NCI-H2171 treated with DMSO at 0.1 percent for 48 hours (cell line): ENCODE data around the gene EPDR1.
A peak's percentile ranks its signal among the peaks of the same experiment; 100 is the strongest.

ENCODE experiments used
- DNase-seq: peaks from one replicate; lab custom pipeline; 2025; lab: John Stamatoyannopoulos, UW

EPDR1 gene

GRCh38 chr7:37977243-37977642, 56.8 kb downstream of the EPDR1 start:
- no peak for DNase-seq

- DNase-seq = no peak
Measured at GRCh38 chr7:37981664-37982063, 61.2 kb downstream of the EPDR1 start.

GRCh38 chr7:37982423-37982822, 62.0 kb downstream of the EPDR1 start:
- DNase-seq = no peak

DNA sequence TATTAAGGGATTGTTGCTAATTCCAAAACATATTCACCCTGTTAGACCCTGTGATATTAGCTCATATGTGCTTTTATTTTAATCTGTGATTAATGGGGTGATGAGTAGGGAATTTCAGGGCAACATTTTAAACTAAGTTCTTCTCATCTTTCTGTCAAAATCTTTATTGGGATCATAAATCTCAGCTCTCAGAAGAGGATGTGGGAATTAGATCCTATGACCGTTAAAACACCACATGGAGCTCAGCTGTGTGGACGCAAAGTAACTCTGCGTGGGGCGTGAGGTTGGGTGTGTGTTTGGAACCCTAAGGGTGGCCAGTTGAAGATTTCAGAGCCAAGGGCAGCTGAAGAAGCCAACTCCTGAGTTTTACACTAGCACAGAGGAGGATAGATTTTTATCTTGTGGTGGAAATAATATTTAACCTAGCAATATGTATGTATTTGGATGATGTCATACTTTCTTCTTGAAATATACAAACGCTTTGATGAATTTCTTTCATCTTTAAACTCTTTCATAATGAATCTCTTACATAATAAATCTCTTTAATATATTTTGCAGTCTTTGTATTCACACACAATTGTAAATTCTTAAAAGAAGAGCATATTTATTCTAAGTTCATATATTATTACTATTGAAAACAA, 64.4 kb downstream of the EPDR1 start:
- DNase-seq = no peak

GRCh38 chr7:37986908-37987330, 66.5 kb downstream of the EPDR1 start:
- no peak for DNase-seq

DNA sequence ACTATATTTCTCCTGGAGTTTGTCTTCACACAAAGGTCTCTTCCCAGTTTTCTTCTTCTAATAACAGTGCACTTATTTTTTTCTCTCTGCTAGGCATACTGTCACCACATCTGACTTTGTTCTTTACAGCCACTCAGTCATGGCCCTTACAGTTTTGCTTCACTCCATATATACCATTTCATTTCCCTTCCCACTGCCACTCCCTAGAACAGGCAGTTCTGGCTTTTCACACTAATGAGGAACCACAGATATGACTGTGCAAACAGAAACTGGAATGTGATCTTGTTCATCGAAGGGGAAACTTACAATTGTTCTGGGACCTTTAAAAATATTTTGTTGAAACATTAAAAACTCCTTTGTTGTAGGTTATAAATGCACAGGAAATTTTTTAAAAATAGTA, 67.3 kb downstream of the EPDR1 start:
- DNase-seq = peak; percentile 16

DNA sequence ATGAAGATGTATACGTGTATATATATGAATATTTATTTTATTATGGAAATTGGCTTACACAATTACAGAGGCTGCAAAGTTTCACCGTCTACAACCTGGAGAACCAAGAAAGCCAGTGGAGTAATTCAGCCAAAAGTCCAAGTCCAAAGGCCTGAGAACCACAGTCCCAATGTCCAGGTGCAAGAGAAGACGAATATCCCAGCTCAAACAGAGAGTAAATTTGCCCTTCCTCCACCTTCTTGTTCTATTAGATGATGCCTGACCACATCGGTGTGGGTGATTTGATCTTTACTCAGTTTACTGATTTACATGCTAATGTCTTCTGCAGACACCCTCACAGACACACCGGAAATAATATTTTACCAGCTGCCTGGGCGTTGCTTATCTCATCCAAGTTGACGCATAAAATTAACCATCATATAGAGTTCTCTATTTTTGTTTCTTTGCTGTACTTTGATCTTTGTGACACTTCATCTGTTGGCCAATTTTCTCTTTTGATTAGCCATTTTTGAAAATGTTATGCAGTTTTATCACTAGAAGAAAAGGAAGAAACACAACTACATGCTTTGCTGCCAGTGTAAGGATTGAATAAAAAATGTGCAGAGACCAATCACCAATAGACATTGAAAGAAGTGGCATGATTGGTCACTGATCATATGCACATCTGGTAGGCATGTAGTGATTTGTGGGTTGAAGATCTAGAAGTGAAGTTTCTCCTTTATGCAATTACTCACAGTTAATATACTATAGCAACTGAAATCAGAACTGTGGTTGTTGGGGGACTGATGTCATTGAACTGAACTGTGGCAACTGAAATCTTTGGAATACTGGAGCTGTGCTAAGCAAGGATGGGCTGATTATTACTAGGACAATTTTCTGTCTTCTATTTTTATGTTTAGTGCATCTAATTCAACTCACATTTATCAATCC, 68.5 kb downstream of the EPDR1 start:
- DNase-seq = no peak

DNA sequence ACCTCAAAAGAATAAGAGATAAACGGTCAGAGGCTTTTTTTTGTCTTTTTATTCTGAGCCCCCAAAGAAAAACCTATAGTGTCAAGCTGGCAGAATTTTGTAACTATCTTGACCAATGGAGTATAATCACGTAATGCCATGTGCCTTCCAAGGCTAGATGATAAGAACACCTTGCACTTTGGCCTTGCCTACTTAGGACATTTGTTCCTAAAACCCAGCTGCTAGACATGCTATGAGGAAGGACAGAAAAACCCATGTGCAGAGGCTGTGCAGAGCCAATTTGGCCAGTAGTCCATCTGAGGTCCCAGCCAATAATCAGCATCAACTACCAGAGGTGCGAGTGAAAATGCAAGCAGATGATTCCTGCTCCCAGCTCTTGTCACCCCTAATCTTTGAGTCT, 69.9 kb downstream of the EPDR1 start:
- no peak for DNase-seq

- no peak for DNase-seq
Measured at GRCh38 chr7:37993060-37993501, 72.6 kb downstream of the EPDR1 start.

GRCh38 chr7:37999673-38000072, 79.2 kb downstream of the EPDR1 start:
- no peak for DNase-seq

DNA sequence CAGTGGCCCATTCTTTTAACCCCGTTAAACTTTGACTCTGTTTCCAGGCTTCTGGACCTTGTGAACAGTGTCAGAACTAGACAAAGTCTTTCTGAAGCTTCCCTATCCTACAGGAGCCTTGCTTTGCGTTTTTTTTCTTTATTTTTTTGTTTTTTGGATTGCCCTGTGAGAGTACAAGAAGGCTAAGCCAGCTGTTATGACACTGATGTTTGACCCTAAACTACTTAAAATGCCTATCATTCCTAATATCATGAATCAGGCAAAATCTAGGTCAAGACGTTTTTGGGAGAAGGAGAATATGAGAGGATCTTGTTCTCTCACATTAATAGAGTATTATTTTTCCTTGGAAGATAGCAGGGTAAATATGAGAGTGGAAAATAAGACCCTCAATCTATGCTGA, 79.8 kb downstream of the EPDR1 start:
- no peak for DNase-seq
